ENCODE measurements around the gene ATP2C1. TPM values are rescaled to one million over a fixed set of nuclear protein-coding genes. Genes with fewer than 3 reads are reported as not detected.

ATP2C1 gene
- total RNA-seq, 1 experiment from 2014 or later: 34.0 TPM

DNA sequence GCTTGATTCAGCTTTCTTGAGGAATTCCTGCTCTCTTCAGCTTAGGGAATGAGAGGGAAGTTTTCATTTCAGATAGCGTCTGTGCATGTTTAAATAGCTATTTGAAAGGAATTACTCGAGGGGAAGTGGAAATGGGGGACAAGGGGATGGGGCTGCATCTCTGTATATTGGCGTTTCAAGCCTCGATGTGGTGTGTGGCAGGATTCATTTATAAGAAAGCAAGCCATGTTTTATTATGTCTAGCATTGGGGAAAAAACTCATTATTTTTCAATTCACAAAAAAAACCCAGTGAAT, 1.0 kb downstream of the ATP2C1 start:
- H3K9ac ChIP-seq (ENCODE audit: low read length): peak overlapping the region; percentile 98
- peak overlapping the region; percentile 85 for H3K4me3 ChIP-seq (ENCODE audit: low read length)
- CTCF ChIA-PET: no interaction called here
- peaks cover 14% of the 10 kb centered on the region; the same call in 1 of the 2 replicates for H3K4me1 ChIP-seq (ENCODE audit: insufficient read depth, low read length)
- no peak for ATAC-seq
- no peak overlapping the region for H2AFZ ChIP-seq (ENCODE audit: low read length)
- peak overlapping the region; percentile 95 for H3K4me2 ChIP-seq (ENCODE audit: low read length)
- H3K36me3 ChIP-seq (ENCODE audit: low read depth, low read length): no peaks in the 10 kb centered on the region
- H3K9me2 ChIP-seq (replicated peaks; ENCODE audit: low read length): no peaks in the 10 kb centered on the region
- no TSS peak for BruUV-seq (replicated peaks)
- intact Hi-C loops (cut with micrococcal nuclease): loop anchor here (2.0 to 10.0 kb wide), 2 partner anchors 132 to 780 kb away; partner anchors contain the start of genes ASTE1 and NEK11
- no peaks in the 10 kb centered on the region for H3F3A ChIP-seq (ENCODE audit: low read length, unreplicated experiment)
- H4K20me1 ChIP-seq (ENCODE audit: low read length): peaks cover 23% of the 10 kb centered on the region; the same call in 1 of the 2 replicates
- H3K27me3 ChIP-seq (ENCODE audit: low read length): no peaks in the 10 kb centered on the region
- peaks cover 59% of the 10 kb centered on the region for H3K79me2 ChIP-seq (ENCODE audit: low read length)
- H3K27ac ChIP-seq (ENCODE audit: low read length): peak overlapping the region; percentile 63
- TF ChIP-seq EZH2 (IDR thresholded peaks at IDR 0.05; ENCODE audit: low read length, unreplicated experiment) (no peak), EZH2phosphoT487 (IDR thresholded peaks at IDR 0.05; ENCODE audit: borderline replicate concordance, low read length) (no peak)
- TF ChIP-seq, protein P1, sequence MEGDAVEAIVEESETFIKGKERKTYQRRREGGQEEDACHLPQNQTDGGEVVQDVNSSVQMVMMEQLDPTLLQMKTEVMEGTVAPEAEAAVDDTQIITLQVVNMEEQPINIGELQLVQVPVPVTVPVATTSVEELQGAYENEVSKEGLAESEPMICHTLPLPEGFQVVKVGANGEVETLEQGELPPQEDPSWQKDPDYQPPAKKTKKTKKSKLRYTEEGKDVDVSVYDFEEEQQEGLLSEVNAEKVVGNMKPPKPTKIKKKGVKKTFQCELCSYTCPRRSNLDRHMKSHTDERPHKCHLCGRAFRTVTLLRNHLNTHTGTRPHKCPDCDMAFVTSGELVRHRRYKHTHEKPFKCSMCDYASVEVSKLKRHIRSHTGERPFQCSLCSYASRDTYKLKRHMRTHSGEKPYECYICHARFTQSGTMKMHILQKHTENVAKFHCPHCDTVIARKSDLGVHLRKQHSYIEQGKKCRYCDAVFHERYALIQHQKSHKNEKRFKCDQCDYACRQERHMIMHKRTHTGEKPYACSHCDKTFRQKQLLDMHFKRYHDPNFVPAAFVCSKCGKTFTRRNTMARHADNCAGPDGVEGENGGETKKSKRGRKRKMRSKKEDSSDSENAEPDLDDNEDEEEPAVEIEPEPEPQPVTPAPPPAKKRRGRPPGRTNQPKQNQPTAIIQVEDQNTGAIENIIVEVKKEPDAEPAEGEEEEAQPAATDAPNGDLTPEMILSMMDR (conservative IDR thresholded peaks at IDR 0.05; ENCODE audit: low read depth, low read length): no peak
- H3K9me3 ChIP-seq (ENCODE audit: low read length): no peaks in the 10 kb centered on the region
- POLR2A ChIA-PET (ENCODE audit: unreplicated experiment): no interaction called here
- DNase-seq: no peak

DNA sequence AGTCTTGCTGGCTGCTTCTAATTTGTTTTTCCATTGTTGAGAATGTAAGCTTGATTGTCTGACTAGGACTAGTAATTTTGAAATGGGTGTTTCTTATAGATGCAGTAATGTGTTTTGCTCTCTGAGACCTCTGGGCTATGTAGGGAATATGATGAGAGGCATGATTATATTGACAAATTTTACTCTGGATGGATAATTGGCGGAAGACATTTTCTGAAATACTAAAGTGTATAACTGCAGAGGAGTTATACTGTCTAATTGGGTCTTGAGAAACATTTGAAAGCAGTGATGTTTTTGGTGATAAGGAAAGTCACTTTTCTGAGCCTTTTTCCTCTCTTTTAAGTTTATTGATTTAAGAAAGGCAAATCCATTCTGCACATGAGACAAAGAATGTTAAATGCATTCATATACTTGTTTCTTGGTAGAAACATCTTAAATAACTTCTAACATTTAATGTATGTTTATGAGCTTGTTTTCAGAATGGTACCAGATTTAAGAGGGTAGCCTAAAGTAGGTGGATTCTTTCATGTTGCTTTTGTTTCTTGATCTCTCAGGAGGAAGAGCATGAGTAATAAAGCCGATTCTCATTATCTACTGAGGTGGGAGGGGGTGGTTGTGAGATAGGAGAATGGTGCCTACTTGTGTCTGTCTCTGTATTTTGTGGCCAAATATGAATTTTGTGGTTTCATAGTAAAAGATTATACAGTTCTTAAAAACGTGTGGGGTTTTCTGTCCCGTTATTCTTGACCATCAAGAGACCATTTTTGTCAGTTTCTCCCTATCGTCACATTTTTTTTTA, 2.0 kb downstream of the ATP2C1 start:
- no TSS peak for BruUV-seq (replicated peaks)
- no peak for TF ChIP-seq EZH2phosphoT487 (IDR thresholded peaks at IDR 0.05; ENCODE audit: borderline replicate concordance, low read length)
- TF ChIP-seq, protein P1 (conservative IDR thresholded peaks at IDR 0.05; ENCODE audit: low read depth, low read length): no peak
- no peak for TF ChIP-seq EZH2 (IDR thresholded peaks at IDR 0.05; ENCODE audit: low read length, unreplicated experiment)
- no peak for DNase-seq
- Histone ChIP-seq H3K9me3 (ENCODE audit: low read length) (no peaks in the 10 kb centered on the region), H3K4me3 (ENCODE audit: low read length) (peak overlapping the region; percentile 85), H4K20me1 (ENCODE audit: low read length) (peaks cover 25% of the 10 kb centered on the region; the same call in 1 of the 2 replicates), H3F3A (ENCODE audit: low read length, unreplicated experiment) (no peaks in the 10 kb centered on the region), H3K9me2 (replicated peaks; ENCODE audit: low read length) (no peaks in the 10 kb centered on the region), H3K9ac (ENCODE audit: low read length) (peak overlapping the region; percentile 98), H3K4me1 (ENCODE audit: insufficient read depth, low read length) (peaks cover 20% of the 10 kb centered on the region; the same call in 1 of the 2 replicates), H2AFZ (ENCODE audit: low read length) (no peak overlapping the region), H3K4me2 (ENCODE audit: low read length) (peak overlapping the region; percentile 95), H3K79me2 (ENCODE audit: low read length) (peaks cover 68% of the 10 kb centered on the region), H3K27ac (ENCODE audit: low read length) (no peak overlapping the region), H3K27me3 (ENCODE audit: low read length) (no peaks in the 10 kb centered on the region), H3K36me3 (ENCODE audit: low read depth, low read length) (no peaks in the 10 kb centered on the region)
- intact Hi-C loops (cut with micrococcal nuclease): loop anchor here (2.0 to 10.0 kb wide), 2 partner anchors 131 to 781 kb away; partner anchors contain the start of genes ASTE1 and NEK11
- CTCF ChIA-PET: no interaction called here
- POLR2A ChIA-PET (ENCODE audit: unreplicated experiment): no interaction called here
- no peak for ATAC-seq

DNA sequence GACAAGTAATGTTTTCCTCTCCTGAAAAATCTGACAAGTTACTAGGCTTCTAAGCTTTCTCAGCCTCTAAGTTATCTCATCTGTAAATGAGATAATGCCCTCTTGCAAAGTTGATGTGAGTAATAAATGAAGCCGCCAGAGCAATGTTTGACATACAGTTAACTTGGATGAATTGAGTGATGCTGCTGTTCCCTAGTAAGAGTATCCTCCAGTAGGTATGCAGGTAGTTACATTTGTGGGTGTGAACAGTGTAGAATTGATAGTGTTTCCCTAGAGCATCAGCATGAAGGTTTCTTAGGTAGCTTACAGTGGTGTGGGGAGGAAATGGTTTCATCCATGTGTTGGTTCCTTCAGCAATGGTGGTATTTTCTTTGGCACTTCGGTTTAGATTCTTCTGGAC, 3.4 kb downstream of the ATP2C1 start:
- H3F3A ChIP-seq (ENCODE audit: low read length, unreplicated experiment): no peaks in the 10 kb centered on the region
- no peak overlapping the region for H3K4me2 ChIP-seq (ENCODE audit: low read length)
- H3K4me3 ChIP-seq (ENCODE audit: low read length): no peak overlapping the region
- H3K9me3 ChIP-seq (ENCODE audit: low read length): no peaks in the 10 kb centered on the region
- CTCF ChIA-PET: no interaction called here
- H3K79me2 ChIP-seq (ENCODE audit: low read length): peaks cover 83% of the 10 kb centered on the region
- intact Hi-C loops (cut with micrococcal nuclease): loop anchor here (10.0 kb wide), 1 partner anchor 783 kb away; no protein-coding TSS in a partner anchor
- no peaks in the 10 kb centered on the region for H3K27me3 ChIP-seq (ENCODE audit: low read length)
- TF ChIP-seq EZH2phosphoT487 (IDR thresholded peaks at IDR 0.05; ENCODE audit: borderline replicate concordance, low read length): no peak
- TF ChIP-seq EZH2 (IDR thresholded peaks at IDR 0.05; ENCODE audit: low read length, unreplicated experiment): no peak
- TF ChIP-seq, protein P1 (conservative IDR thresholded peaks at IDR 0.05; ENCODE audit: low read depth, low read length): no peak
- no peaks in the 10 kb centered on the region for H3K36me3 ChIP-seq (ENCODE audit: low read depth, low read length)
- no peaks in the 10 kb centered on the region for H3K9me2 ChIP-seq (replicated peaks; ENCODE audit: low read length)
- peaks cover 25% of the 10 kb centered on the region; the same call in 1 of the 2 replicates for H4K20me1 ChIP-seq (ENCODE audit: low read length)
- POLR2A ChIA-PET (ENCODE audit: unreplicated experiment): no interaction called here
- H3K27ac ChIP-seq (ENCODE audit: low read length): no peak overlapping the region
- peaks cover 21% of the 10 kb centered on the region; the same call in 1 of the 2 replicates for H3K4me1 ChIP-seq (ENCODE audit: insufficient read depth, low read length)
- ATAC-seq: no peak
- H2AFZ ChIP-seq (ENCODE audit: low read length): no peak overlapping the region
- H3K9ac ChIP-seq (ENCODE audit: low read length): no peak overlapping the region
- no TSS peak for BruUV-seq (replicated peaks)
- DNase-seq: no peak

Measured in PC-3 (cell line).